ENCODE measurements around the gene PALLD.

The PALLD gene

DNA sequence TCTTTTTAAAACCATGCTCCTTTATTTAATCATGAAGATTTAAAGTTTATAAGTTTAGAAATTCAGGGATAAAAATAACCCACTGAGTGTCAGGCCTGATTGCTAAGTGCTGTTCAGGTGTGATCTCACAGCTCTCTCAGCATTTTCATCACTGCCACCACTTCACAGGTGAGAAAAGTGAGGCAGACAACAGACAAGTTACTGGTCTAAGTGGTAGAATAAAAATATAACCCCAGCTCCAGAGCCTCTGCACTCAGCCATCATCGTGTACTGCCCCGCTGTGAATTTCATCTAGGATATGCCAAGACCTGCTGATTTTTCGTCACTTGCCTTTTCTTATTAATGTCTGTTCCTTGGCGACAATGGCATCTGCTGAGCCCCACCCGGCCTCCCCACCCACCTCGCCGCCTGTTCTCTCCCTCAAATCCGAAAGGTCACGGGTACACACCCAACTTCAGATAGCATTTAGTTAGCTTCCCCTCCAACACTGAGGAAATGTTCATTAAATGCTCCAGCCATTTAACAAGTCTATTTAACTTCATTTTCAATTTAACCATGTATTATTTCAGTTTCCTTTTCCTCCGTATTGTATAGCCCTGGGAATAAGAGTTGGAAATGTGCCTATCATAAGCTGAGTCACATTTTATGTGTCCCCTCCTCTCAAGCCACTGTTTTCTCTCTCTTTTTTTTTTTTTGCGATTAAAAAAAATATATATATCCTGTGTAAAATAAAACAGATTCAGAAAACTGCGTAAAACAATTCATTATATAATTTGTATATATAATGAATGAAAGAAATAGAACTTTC is 276.7 kb downstream of the PALLD start:
- H3K27ac ChIP-seq = no peak overlapping the region
- TF ChIP-seq, protein P1, sequence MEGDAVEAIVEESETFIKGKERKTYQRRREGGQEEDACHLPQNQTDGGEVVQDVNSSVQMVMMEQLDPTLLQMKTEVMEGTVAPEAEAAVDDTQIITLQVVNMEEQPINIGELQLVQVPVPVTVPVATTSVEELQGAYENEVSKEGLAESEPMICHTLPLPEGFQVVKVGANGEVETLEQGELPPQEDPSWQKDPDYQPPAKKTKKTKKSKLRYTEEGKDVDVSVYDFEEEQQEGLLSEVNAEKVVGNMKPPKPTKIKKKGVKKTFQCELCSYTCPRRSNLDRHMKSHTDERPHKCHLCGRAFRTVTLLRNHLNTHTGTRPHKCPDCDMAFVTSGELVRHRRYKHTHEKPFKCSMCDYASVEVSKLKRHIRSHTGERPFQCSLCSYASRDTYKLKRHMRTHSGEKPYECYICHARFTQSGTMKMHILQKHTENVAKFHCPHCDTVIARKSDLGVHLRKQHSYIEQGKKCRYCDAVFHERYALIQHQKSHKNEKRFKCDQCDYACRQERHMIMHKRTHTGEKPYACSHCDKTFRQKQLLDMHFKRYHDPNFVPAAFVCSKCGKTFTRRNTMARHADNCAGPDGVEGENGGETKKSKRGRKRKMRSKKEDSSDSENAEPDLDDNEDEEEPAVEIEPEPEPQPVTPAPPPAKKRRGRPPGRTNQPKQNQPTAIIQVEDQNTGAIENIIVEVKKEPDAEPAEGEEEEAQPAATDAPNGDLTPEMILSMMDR (conservative IDR thresholded peaks at IDR 0.05) = no peak

DNA sequence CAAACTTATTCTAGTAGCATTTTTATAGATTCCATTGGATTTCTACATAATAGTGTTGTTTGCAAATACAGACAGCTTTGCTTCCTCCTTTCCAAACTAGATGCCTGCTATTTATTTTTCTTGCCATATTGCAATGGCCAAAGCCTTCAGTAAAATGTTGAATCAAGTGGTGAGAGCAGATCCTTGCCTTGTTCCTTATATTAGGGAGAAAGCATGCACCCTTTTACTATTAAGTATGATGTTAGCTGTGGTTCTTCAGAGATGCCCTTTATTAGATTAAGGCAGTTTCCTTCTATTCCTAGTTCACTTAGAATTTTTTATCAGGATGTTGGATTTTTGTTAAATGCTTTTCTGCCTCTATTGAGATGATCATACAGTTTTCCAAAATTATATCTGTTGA is 279.5 kb downstream of the PALLD start:
- no peak overlapping the region for H3K27ac ChIP-seq
- TF ChIP-seq, protein P1 (conservative IDR thresholded peaks at IDR 0.05) = no peak

DNA sequence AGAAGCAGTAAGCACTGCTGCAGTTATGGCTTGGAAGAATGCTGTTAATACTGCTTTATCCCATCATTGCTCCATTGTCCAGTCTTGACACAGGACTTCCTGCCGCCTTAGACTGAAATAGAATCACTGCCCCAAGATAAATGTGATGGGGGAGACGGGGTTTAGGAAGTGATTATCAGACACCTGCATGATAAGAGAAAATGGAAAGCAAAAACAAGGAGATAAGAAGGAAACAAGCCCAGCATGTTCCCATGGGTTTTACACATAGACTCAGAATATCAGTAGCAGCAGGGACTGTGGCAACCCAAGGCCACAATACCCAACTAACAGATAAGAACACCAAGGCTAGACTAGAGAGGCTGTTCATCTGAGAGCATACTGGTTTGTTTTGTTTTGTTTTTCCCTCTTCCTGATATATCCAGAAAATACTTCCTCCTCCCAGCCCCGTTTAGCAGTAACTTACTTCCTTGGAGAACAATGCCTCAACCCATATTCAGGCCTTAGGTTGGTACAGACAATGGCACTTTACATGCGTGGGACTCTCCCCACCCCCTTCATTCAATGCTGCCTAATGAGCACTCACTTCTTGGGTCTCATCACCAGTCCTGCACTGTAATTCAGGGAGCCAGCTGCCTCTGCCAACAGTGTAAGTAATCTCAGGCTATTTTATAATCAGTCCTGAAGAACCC is 280.6 kb downstream of the PALLD start:
- TF ChIP-seq, protein P1 (conservative IDR thresholded peaks at IDR 0.05) = no peak
- no peak overlapping the region for H3K27ac ChIP-seq

DNA sequence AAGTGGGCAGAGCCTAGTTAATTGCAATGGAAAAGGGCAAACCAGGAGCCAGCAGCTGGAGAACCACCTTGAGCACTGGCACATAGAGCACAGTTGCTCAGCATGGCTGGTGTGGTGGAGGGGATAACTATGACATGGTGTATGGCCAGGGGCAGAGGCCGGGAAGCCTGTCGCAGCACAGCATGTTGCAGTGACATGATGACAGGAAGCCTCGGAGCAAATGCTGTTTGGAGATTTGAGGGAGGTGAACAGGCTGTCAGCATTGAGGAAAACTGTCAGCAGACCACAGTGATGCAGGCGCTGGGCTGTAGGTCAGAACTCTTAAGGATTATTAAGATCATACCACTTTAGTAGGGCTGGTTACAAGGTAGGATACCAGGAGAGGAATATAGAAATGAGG is 284.5 kb downstream of the PALLD start:
- no peak overlapping the region for H3K27ac ChIP-seq
- TF ChIP-seq, protein P1 (conservative IDR thresholded peaks at IDR 0.05) = no peak

DNA sequence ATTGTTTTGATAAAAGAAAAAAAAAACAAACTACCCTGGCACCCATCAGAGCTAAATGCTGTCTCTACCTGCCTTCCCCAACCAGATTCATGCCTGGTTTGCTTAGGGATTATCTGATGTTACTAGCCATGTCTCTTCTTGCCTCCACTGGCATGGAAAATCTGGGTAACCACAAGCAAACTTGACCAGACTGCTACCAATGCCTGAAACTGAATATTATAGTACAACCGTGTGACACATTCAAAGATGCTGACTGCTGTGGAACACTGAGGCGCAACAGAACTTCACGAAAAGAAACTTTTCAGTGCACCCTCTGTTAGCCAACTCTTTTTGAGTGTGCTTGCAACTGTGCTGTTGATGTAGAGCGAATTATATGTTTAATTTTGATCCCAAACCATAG is 285.1 kb downstream of the PALLD start:
- TF ChIP-seq, protein P1 (conservative IDR thresholded peaks at IDR 0.05) = no peak
- H3K27ac ChIP-seq = no peak overlapping the region

DNA sequence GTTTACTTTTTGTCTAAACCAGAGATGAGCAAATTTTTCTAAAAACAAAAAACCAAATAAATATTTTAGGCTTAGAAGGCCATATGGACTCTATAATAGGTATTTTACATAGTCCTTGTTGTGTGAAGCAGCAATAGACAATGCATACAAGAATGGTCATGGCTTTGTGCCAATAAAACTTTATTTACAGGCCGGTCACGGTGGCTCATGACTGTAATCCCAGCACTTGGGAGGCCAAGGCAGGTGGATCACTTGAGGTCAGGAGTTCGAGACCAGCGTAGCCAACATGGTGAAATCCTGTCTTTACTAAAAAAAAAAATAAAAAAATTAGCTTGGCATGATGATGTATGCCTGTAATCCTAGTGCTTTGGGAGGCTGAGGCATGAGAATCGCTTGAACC is 285.6 kb downstream of the PALLD start:
- TF ChIP-seq, protein P1 (conservative IDR thresholded peaks at IDR 0.05) = no peak
- no peak overlapping the region for H3K27ac ChIP-seq

DNA sequence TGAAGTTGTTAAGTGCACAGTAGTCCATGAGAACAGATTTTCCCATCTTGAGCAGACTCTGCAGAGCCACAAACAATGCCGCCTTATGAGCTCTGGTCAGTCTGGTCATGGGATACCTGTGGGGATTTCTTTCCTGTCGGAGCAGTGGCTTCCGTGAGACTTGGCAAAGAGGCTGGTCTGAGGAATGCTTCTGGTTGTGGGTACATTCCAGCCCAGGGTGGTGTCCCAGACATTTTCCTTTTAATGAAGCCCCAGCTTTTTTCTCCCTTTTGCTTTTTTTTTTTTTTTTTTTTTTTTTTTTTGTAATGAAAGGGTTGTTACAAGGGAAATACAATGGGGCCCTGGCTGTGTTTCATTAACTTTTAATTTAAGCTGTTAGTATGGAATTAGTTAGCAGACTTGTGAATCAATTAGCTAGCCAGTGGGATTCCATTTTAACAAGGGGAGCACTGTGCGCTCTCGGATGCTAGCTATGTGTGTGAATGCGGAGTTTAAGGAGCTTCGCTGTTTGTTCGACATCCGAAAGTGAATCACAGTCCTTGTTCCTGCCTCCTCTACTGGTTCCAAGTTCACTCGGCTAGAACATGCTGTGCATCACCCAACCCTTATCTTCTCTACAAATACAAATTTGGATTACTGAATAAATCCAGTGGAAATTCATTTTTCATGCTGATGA is 288.1 kb downstream of the PALLD start:
- H3K27ac ChIP-seq = no peak overlapping the region
- TF ChIP-seq, protein P1 (conservative IDR thresholded peaks at IDR 0.05) = no peak
